Measurements from ENCODE around the gene UST.

GRCh38 chr6:148967011-148967520 is 220.2 kb downstream of the UST start:
- TF ChIP-seq EMX1 (CRISPR knock-in tag; IDR thresholded peaks at IDR 0.05) (no peak), SP1 (CRISPR knock-in tag; conservative IDR thresholded peaks at IDR 0.05) (no peak), TCF7 (CRISPR knock-in tag; IDR thresholded peaks at IDR 0.05; ENCODE audit: low read depth) (no peak), ETV6 (CRISPR knock-in tag; IDR thresholded peaks at IDR 0.05) (no peak), CTCF (IDR thresholded peaks at IDR 0.05) (no peak), ZBTB43 (CRISPR knock-in tag; IDR thresholded peaks at IDR 0.05) (no peak), CBFB (CRISPR knock-in tag; IDR thresholded peaks at IDR 0.05; ENCODE audit: low read depth) (no peak), USF1 (CRISPR knock-in tag; IDR thresholded peaks at IDR 0.05) (no peak), CREB1 (CRISPR knock-in tag; IDR thresholded peaks at IDR 0.05) (no peak)

Measured in WTC11 (cell line).